HG03565 (cell line): ENCODE data around the gene PIAS2.
"Not testable (repeated sequence)": the region's sequence is repeated elsewhere in the genome, so short reads cannot be mapped to it uniquely, and the experiment has no call there.

ENCODE experiments used
- ATAC-seq: cut with Tn5 transposase; IDR thresholded peaks from one replicate; pipeline ENCODE4 v1.9.1; 2021; ENCODE audit warnings: mild to moderate bottlenecking, moderate library complexity; ENCODE audit not compliant: unreplicated experiment

Gene PIAS2

GRCh38 chr18:46833899-46834298 is 83.4 kb downstream of the PIAS2 start:
- no peak for ATAC-seq

GRCh38 chr18:46832849-46833248 is 84.5 kb downstream of the PIAS2 start:
- no peak for ATAC-seq

GRCh38 chr18:46832422-46832821 is 84.9 kb downstream of the PIAS2 start:
- not testable (repeated sequence) for ATAC-seq

GRCh38 chr18:46831434-46831833 is 85.9 kb downstream of the PIAS2 start:
- no peak for ATAC-seq

GRCh38 chr18:46830633-46831032 is 86.7 kb downstream of the PIAS2 start:
- ATAC-seq = no peak

GRCh38 chr18:46829947-46830346 is 87.4 kb downstream of the PIAS2 start:
- no peak for ATAC-seq

- no peak for ATAC-seq
Observed at GRCh38 chr18:46829531-46829930, 87.8 kb downstream of the PIAS2 start.

- ATAC-seq = no peak
Observed at GRCh38 chr18:46821856-46822711, 95.2 kb downstream of the PIAS2 start.

GRCh38 chr18:46820863-46821262 is 96.4 kb downstream of the PIAS2 start:
- ATAC-seq = no peak

GRCh38 chr18:46815661-46816060 is 101.6 kb downstream of the PIAS2 start:
- no peak for ATAC-seq

GRCh38 chr18:46814399-46814798 is 102.9 kb downstream of the PIAS2 start:
- ATAC-seq = no peak

- no peak for ATAC-seq
Observed at GRCh38 chr18:46812311-46812710, 105.0 kb downstream of the PIAS2 start.

GRCh38 chr18:46810481-46811000 is 106.8 kb downstream of the PIAS2 start:
- no peak for ATAC-seq

GRCh38 chr18:46809145-46809544 is 108.2 kb downstream of the PIAS2 start:
- no peak for ATAC-seq

GRCh38 chr18:46795945-46796344 is 121.4 kb downstream of the PIAS2 start:
- ATAC-seq = not testable (repeated sequence)

GRCh38 chr18:46794607-46795006 is 122.7 kb downstream of the PIAS2 start:
- no peak for ATAC-seq

- ATAC-seq = no peak
Observed at GRCh38 chr18:46793565-46793964, 123.7 kb downstream of the PIAS2 start.

GRCh38 chr18:46789088-46789487 is 128.2 kb downstream of the PIAS2 start:
- ATAC-seq = no peak

- ATAC-seq = no peak
Observed at GRCh38 chr18:46787674-46788073, 129.6 kb downstream of the PIAS2 start.

GRCh38 chr18:46772357-46772756 is 144.9 kb downstream of the PIAS2 start:
- ATAC-seq = no peak

- no peak for ATAC-seq
Observed at GRCh38 chr18:46771141-46771540, 146.2 kb downstream of the PIAS2 start.

- no peak for ATAC-seq
Observed at GRCh38 chr18:46770708-46771107, 146.6 kb downstream of the PIAS2 start.
